Prostate gland (tissue), 2 donors: Measurements from ENCODE around the gene DIS3.

Experiments used
- CTCF ChIP-seq, 4 experiments: fragments of 200-600 bp in 2 of 4; fragments of 450-650 bp in 2 of 4; sonication (generic) in 2 of 4; IDR thresholded peaks; 1 replicate in 3 of 4; 2 replicates in 1 of 4; pipeline ENCODE4 v1.5.1; 2016 to 2019; ENCODE audit warnings: antibody characterized with exemption in 4 of 4, mild to moderate bottlenecking in 2 of 4, moderate library complexity in 2 of 4
- POLR2A ChIP-seq: fragments of 450-650 bp; IDR thresholded peaks from one replicate; pipeline ENCODE4 v1.6.1; 2016; ENCODE audit warnings: antibody characterized with exemption, mild to moderate bottlenecking

DNA sequence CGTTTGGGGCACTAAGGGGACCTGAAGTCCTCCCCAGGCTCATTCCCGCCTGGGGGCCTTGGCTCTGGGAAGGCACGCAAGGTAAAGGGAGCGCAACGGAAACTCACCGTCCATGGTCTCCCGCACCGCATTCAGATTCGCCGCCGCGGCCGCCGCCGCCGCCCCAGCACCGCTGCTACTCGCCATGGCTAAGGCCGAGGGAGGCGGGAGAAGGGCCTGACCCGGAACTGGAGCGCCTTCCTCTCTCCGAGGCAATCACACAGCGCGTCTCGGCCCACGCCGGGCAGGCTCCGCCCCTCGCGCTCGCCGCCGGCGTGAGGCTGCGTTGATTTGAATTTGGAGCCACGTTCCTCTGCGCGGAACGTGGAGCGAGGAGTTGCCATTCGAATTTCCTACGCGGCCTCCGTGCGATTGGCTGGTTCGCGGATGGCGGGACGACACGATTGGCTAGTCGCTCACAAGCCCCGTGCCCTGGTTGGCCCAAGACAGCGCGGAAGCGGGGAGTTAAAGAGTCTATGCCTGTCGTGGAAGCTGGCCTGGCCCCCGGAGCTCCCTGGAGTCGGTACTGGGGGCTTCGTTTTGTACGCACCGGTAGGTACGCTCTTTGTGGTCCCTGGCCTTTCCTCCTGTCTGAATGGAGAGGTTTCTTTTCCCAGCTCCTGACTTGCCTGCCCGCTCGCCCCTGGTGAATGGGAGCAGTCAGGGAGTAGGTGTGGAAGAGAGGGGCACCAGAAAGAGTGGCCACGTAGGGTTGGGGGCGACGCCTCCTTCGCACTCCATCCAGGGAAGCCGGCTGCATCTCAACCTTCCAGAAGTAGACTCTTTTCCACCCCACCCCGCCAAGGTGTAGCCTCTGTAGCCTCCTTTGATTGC, 54.0 kb downstream of the DIS3 start, which contains the start of the genes BORA and MZT1:
- TF ChIP-seq CTCF (IDR thresholded peaks at IDR 0.05) = no peak
- TF ChIP-seq POLR2A = peak; percentile 50
